Coronary artery (tissue), 2 donors: ENCODE results near the gene ARHGAP22.
A peak's percentile ranks its signal among the peaks of the same experiment; 100 is the strongest.

Source experiments
- DNase-seq: peaks from one replicate; pipeline ENCODE4 v3.0.0-alpha.2; 2017; ENCODE audit warnings: low spot score
- H3K27ac ChIP-seq, 2 donors: fragments of 200-600 bp; sonication (generic); one replicate each; pipeline ENCODE4 v1.5.1; 2016 to 2019
- H3K4me3 ChIP-seq: fragments of 200-600 bp; sonication (generic); 2 replicates; pipeline ENCODE4 v1.5.1; 2016; ENCODE audit warnings: mild to moderate bottlenecking, moderate library complexity
- CTCF ChIP-seq: fragments of 200-600 bp; sonication (generic); IDR thresholded peaks from one replicate; pipeline ENCODE4 v1.5.1; 2019; ENCODE audit warnings: antibody characterized with exemption

The ARHGAP22 gene

GRCh38 chr10:48602401-48603135, 2.3 kb downstream of the ARHGAP22 start:
- Histone ChIP-seq H3K27ac (no peak overlapping the region), H3K4me3 (no peak overlapping the region)
- TF ChIP-seq CTCF = no peak
- peak; percentile 55 for DNase-seq

GRCh38 chr10:48601789-48602188, 3.1 kb downstream of the ARHGAP22 start:
- no peak overlapping the region for H3K4me3 ChIP-seq
- DNase-seq = no peak
- peak overlapping the region in 1 of 2 donors; percentile 13 for H3K27ac ChIP-seq
- no peak for TF ChIP-seq CTCF

- Histone ChIP-seq H3K4me3 (no peak overlapping the region), H3K27ac (no peak overlapping the region)
- no peak for TF ChIP-seq CTCF
- DNase-seq = peak; percentile 52
Measured at GRCh38 chr10:48600645-48601505, 4.0 kb downstream of the ARHGAP22 start.

- Histone ChIP-seq H3K27ac (no peak overlapping the region), H3K4me3 (no peak overlapping the region)
- DNase-seq = no peak
- no peak for TF ChIP-seq CTCF
Measured at GRCh38 chr10:48599830-48600134, 5.1 kb downstream of the ARHGAP22 start.

- peak; percentile 66 for DNase-seq
- H3K27ac ChIP-seq = no peak overlapping the region
- no peak overlapping the region for H3K4me3 ChIP-seq
- no peak for TF ChIP-seq CTCF
Measured at GRCh38 chr10:48598936-48599829, 5.7 kb downstream of the ARHGAP22 start.

- TF ChIP-seq CTCF = no peak
- Histone ChIP-seq H3K4me3 (no peak overlapping the region), H3K27ac (no peak overlapping the region)
- peak; percentile 63 for DNase-seq
Measured at GRCh38 chr10:48598243-48598935, 6.5 kb downstream of the ARHGAP22 start.
